IMR-90 (cell line): Measurements from ENCODE around the gene SMYD1. TPM values are rescaled to one million over a fixed set of nuclear protein-coding genes. Genes with fewer than 3 reads are reported as not detected.

Source experiments
- ATAC-seq: fragments of 200-7000 bp; cut with Tn5 transposase; 2 replicates; pipeline ENCODE4 v1.9.1; 2020; ENCODE audit warnings: low read depth, mild to moderate bottlenecking, moderate library complexity
- BruUV-seq: library from RNA; stranded (reverse); fragments of 400-500 nt; replicated peaks from 2 replicates; lab custom pipeline; 2021; lab: Mats Ljungman, UMichigan
- CTCF ChIA-PET: fragments of 300-600 bp; formaldehyde crosslinking; extraction: SDS; loops from one replicate; lab custom pipeline; 2021; ENCODE audit warnings: antibody characterized with exemption; lab: Yijun Ruan, JAX
- POLR2A ChIA-PET: fragments of 300-600 bp; sonication (Branson Sonifier 250); formaldehyde crosslinking; loops from one replicate; lab custom pipeline; 2022; ENCODE audit warnings: antibody characterized with exemption; ENCODE audit not compliant: unreplicated experiment; lab: Charles Lee
- DNase-seq: peaks from one replicate; pipeline ENCODE4 v3.0.0; 2013
- H2AFZ ChIP-seq: replicated peaks from 2 replicates; pipeline ENCODE3; 2013; ENCODE audit warnings: low read length, mild to moderate bottlenecking; ENCODE audit not compliant: poor library complexity
- H2AK5ac ChIP-seq: 2 replicates; pipeline ENCODE4 v1.6.1; 2013; ENCODE audit warnings: low read depth, low read length, inconsistent platforms
- H2AK9ac ChIP-seq: replicated peaks from 2 replicates; pipeline ENCODE3; 2013; ENCODE audit warnings: mild to moderate bottlenecking, low read depth, low read length, moderate library complexity; ENCODE audit not compliant: poor library complexity
- H2BK120ac ChIP-seq: 2 replicates; pipeline ENCODE4 v1.6.1; 2013; ENCODE audit warnings: low read depth, low read length, inconsistent platforms
- H2BK15ac ChIP-seq: 3 replicates; pipeline ENCODE4 v1.6.1; 2013; ENCODE audit warnings: low read depth, low read length, inconsistent platforms
- H2BK20ac ChIP-seq: 2 replicates; pipeline ENCODE4 v1.6.1; 2013; ENCODE audit warnings: low read depth, mild to moderate bottlenecking, inconsistent platforms, low read length, moderate library complexity
- H2BK5ac ChIP-seq: 2 replicates; pipeline ENCODE4 v1.6.1; 2013; ENCODE audit warnings: mild to moderate bottlenecking, low read depth, low read length, inconsistent platforms; ENCODE audit not compliant: poor library complexity, severe bottlenecking
- H3K14ac ChIP-seq: replicated peaks from 2 replicates; pipeline ENCODE4 v1.6.1; 2013; ENCODE audit warnings: low read depth, low read length, inconsistent platforms
- H3K18ac ChIP-seq: 2 replicates; pipeline ENCODE4 v1.6.1; 2013; ENCODE audit warnings: low read depth, low read length, control low read depth
- H3K23ac ChIP-seq: 2 replicates; pipeline ENCODE4 v1.6.1; 2013; ENCODE audit warnings: low read depth, low read length, inconsistent platforms
- H3K27ac ChIP-seq: 2 replicates; pipeline ENCODE4 v1.5.1; 2013; ENCODE audit warnings: mild to moderate bottlenecking, control low read depth, low read length; ENCODE audit not compliant: insufficient read depth
- H3K27me3 ChIP-seq: 2 replicates; pipeline ENCODE4 v1.6.1; 2013; ENCODE audit warnings: low read length; ENCODE audit not compliant: control insufficient read depth, insufficient read depth
- H3K36me3 ChIP-seq: 2 replicates; pipeline ENCODE4 v1.6.1; 2013; ENCODE audit warnings: low read length, mixed read lengths; ENCODE audit not compliant: control insufficient read depth, insufficient read depth
- H3K4ac ChIP-seq: 2 replicates; pipeline ENCODE4 v1.6.1; 2013; ENCODE audit warnings: low read depth, low read length, inconsistent platforms
- H3K4me1 ChIP-seq: 2 replicates; pipeline ENCODE4 v1.6.1; 2013; ENCODE audit warnings: low read length, mixed read lengths; ENCODE audit not compliant: control insufficient read depth, insufficient read depth
- H3K4me2 ChIP-seq: 2 replicates; pipeline ENCODE4 v1.6.1; 2013; ENCODE audit warnings: low read depth, mild to moderate bottlenecking, control low read depth, low read length, moderate library complexity
- H3K4me3 ChIP-seq: 2 replicates; pipeline ENCODE4 v1.5.1; 2013; ENCODE audit warnings: low read depth, mild to moderate bottlenecking, control low read depth, low read length, moderate library complexity; ENCODE audit not compliant: insufficient read depth
- H3K56ac ChIP-seq: 2 replicates; pipeline ENCODE4 v1.6.1; 2013; ENCODE audit warnings: low read length, inconsistent platforms; ENCODE audit not compliant: insufficient read depth; ENCODE audit errors: extremely low read depth
- H3K79me1 ChIP-seq, 2 experiments: 2 replicates each; pipeline ENCODE4 v1.6.1; 2013; ENCODE audit warnings: low read length in 2 of 2, inconsistent platforms in 1 of 2, low read depth in 1 of 2
- H3K9ac ChIP-seq: 2 replicates; pipeline ENCODE4 v1.6.1; 2013; ENCODE audit warnings: low read depth, low read length, control low read depth
- H3K9me1 ChIP-seq: 2 replicates; pipeline ENCODE4 v1.6.1; 2013; ENCODE audit warnings: low read length, inconsistent platforms; ENCODE audit not compliant: insufficient read depth
- H3K9me3 ChIP-seq: 2 replicates; pipeline ENCODE4 v1.6.1; 2013; ENCODE audit warnings: low read length; ENCODE audit not compliant: control insufficient read depth, insufficient read depth
- H4K20me1 ChIP-seq: 2 replicates; pipeline ENCODE4 v1.6.1; 2013; ENCODE audit warnings: low read length, inconsistent platforms; ENCODE audit not compliant: insufficient read depth
- H4K5ac ChIP-seq: 2 replicates; pipeline ENCODE4 v1.6.1; 2013; ENCODE audit warnings: mild to moderate bottlenecking, low read depth, low read length, control low read depth
- H4K8ac ChIP-seq, 2 experiments: 2 replicates each; pipeline ENCODE4 v1.6.1; 2013; ENCODE audit warnings: low read depth in 2 of 2, low read length in 2 of 2, control low read depth in 1 of 2, inconsistent platforms in 1 of 2
- H4K91ac ChIP-seq: 2 replicates; pipeline ENCODE4 v1.6.1; 2013; ENCODE audit warnings: low read depth, low read length, inconsistent platforms; ENCODE audit not compliant: insufficient read depth
- BHLHE40 ChIP-seq: fragments of 150-350 bp; IDR thresholded peaks from 2 replicates; pipeline ENCODE4 v1.6.1; 2016; ENCODE audit warnings: mild to moderate bottlenecking, low read depth, low read length
- CEBPB ChIP-seq: IDR thresholded peaks from 2 replicates; pipeline ENCODE4 v1.6.1; 2012; ENCODE audit warnings: low read depth, low read length, improper control_type of control experiment
- CHD1 ChIP-seq: IDR thresholded peaks from 2 replicates; pipeline ENCODE4 v1.6.1; 2012; ENCODE audit warnings: low read depth, low read length, improper control_type of control experiment
- ELK1 ChIP-seq: fragments of 150-350 bp; IDR thresholded peaks from 2 replicates; pipeline ENCODE4 v1.6.1; 2016; ENCODE audit warnings: low read depth, mild to moderate bottlenecking, low read length, moderate library complexity, borderline replicate concordance
- MAFK ChIP-seq: IDR thresholded peaks from 2 replicates; pipeline ENCODE4 v1.6.1; 2012; ENCODE audit warnings: low read depth, low read length, improper control_type of control experiment
- MAZ ChIP-seq: IDR thresholded peaks from 2 replicates; pipeline ENCODE4 v1.6.1; 2012; ENCODE audit warnings: low read depth, mild to moderate bottlenecking, low read length, improper control_type of control experiment, moderate library complexity, borderline replicate concordance
- MXI1 ChIP-seq: IDR thresholded peaks from 2 replicates; pipeline ENCODE4 v1.6.1; 2012; ENCODE audit warnings: low read depth, mild to moderate bottlenecking, low read length, moderate library complexity, borderline replicate concordance
- NFE2L2 ChIP-seq: fragments of 150-350 bp; IDR thresholded peaks from 2 replicates; pipeline ENCODE4 v1.6.1; 2016; ENCODE audit warnings: low read depth, mild to moderate bottlenecking, low read length
- POLR2A ChIP-seq: IDR thresholded peaks from 2 replicates; pipeline ENCODE4 v1.6.1; 2012; ENCODE audit warnings: mild to moderate bottlenecking, low read depth, low read length
- RAD21 ChIP-seq: IDR thresholded peaks from 2 replicates; pipeline ENCODE4 v1.6.1; 2012; ENCODE audit warnings: low read length, improper control_type of control experiment
- RCOR1 ChIP-seq: IDR thresholded peaks from 2 replicates; pipeline ENCODE4 v1.6.1; 2012; ENCODE audit warnings: mild to moderate bottlenecking, low read length, improper control_type of control experiment; ENCODE audit not compliant: insufficient replicate concordance
- RFX5 ChIP-seq: IDR thresholded peaks from 2 replicates; pipeline ENCODE4 v1.8.0; 2012; ENCODE audit warnings: low read depth, mild to moderate bottlenecking, low read length, moderate library complexity
- SMC3 ChIP-seq: fragments of 150-350 bp; IDR thresholded peaks from 2 replicates; pipeline ENCODE4 v1.6.1; 2016; ENCODE audit warnings: low read depth, mild to moderate bottlenecking, antibody characterized with exemption, low read length, moderate library complexity
- USF2 ChIP-seq: fragments of 150-350 bp; IDR thresholded peaks from 2 replicates; pipeline ENCODE4 v1.6.1; 2017; ENCODE audit warnings: mild to moderate bottlenecking, antibody characterized with exemption, low read length, low read depth
- dilution Hi-C: fragments of 300-500 bp; cut with HindIII; formaldehyde crosslinking; loops from one replicate; pipeline ENCODE4 v1.14.3; 2018; ENCODE audit warnings: low sequenced_read_pairs; ENCODE audit not compliant: unreplicated experiment
- in situ Hi-C: fragments of 300-500 bp; cut with MboI; formaldehyde crosslinking; loops from 3 replicates; pipeline ENCODE4 v1.14.3; 2019; ENCODE audit warnings: low sequenced_read_pairs, inconsistent platforms, mixed read lengths
- intact Hi-C: fragments of 100-400 bp; cut with micrococcal nuclease; formaldehyde crosslinking; loops from 2 replicates; pipeline ENCODE4 v1.10.0; 2022
- polyA plus RNA-seq, 3 experiments: library from polyadenylated mRNA; depleted of rRNA; stranded (reverse); fragments of >200 nt; gene quantifications; 2 replicates each; pipeline ENCODE4 v1.2.3, GENCODE V29; 2012; ENCODE audit warnings: low replicate concordance in 1 of 3
- total RNA-seq: library from RNA; depleted of rRNA; stranded (reverse); fragments of >200 nt; gene quantifications from 2 replicates; pipeline ENCODE4 v1.2.3, GENCODE V29; 2012

Gene SMYD1
- total and polyA plus RNA-seq, 2 of the 4 experiments (the other 2 are of a cell fraction): not detected

DNA sequence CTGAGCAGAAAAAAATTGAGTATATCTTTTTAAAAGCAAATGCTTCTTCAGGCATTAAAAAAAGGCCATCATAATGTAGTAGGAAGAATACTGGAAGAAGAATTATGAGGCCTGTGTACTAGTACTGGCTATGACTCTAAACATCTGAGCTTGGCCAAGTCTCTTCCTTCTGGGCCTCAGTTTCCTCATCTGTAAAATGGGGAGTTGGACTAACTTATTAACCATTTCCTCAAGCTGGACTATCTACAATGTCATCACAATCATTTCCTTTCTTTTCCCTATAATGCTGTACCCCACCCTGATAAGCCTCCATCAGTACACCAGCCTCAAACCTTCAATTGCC is 30.9 kb downstream of the SMYD1 start:
- ChIA-PET CTCF (no interaction called here), POLR2A (no interaction called here)
- H2BK20ac ChIP-seq: no peak overlapping the region
- H4K8ac ChIP-seq: no peak overlapping the region
- H2AK9ac ChIP-seq: no peak overlapping the region
- no peak overlapping the region for H3K56ac ChIP-seq
- no peaks in the 10 kb centered on the region for H3K9me3 ChIP-seq
- in situ Hi-C loops (no loop called here), dilution Hi-C loops (no loop called here), intact Hi-C loops (no loop called here)
- no peak overlapping the region for H3K4me3 ChIP-seq
- no peaks in the 10 kb centered on the region; the same call in 1 of the 2 replicates for H3K9me1 ChIP-seq
- BruUV-seq: no TSS peak
- H2BK15ac ChIP-seq: no peak overlapping the region
- H3K4me1 ChIP-seq: no peaks in the 10 kb centered on the region
- no peak overlapping the region for H3K4me2 ChIP-seq
- H2AK5ac ChIP-seq: no peak overlapping the region
- no peak overlapping the region for H4K91ac ChIP-seq
- H2BK5ac ChIP-seq: no peak overlapping the region
- no peaks in the 10 kb centered on the region for H3K36me3 ChIP-seq
- no peak overlapping the region for H3K4ac ChIP-seq
- no peaks in the 10 kb centered on the region for H4K20me1 ChIP-seq
- no peak for ATAC-seq
- no peak overlapping the region for H3K23ac ChIP-seq
- no peak overlapping the region for H3K9ac ChIP-seq
- H3K79me1 ChIP-seq: no peaks in the 10 kb centered on the region
- H3K18ac ChIP-seq: no peak overlapping the region
- no peak overlapping the region for H2AFZ ChIP-seq
- no peak overlapping the region for H2BK120ac ChIP-seq
- DNase-seq: no peak
- no peak overlapping the region for H4K5ac ChIP-seq
- TF ChIP-seq RCOR1: no peak
- TF ChIP-seq MAZ: no peak
- no peak for TF ChIP-seq RFX5
- TF ChIP-seq NFE2L2: no peak
- no peak for TF ChIP-seq POLR2A
- TF ChIP-seq USF2: no peak
- no peak for TF ChIP-seq CHD1
- TF ChIP-seq MXI1: no peak
- TF ChIP-seq RAD21: no peak
- no peak for TF ChIP-seq ELK1
- TF ChIP-seq SMC3: no peak
- TF ChIP-seq MAFK: no peak
- no peak for TF ChIP-seq CEBPB
- no peak for TF ChIP-seq BHLHE40
- no peak overlapping the region for H3K27ac ChIP-seq
- H3K27me3 ChIP-seq: peaks cover 16% of the 10 kb centered on the region
- no peak overlapping the region for H3K14ac ChIP-seq
